ENCODE measurements around the gene DDX43.
"Not testable (repeated sequence)": the region's sequence is repeated elsewhere in the genome, so short reads cannot be mapped to it uniquely, and the experiment has no call there.

Gene DDX43

GRCh38 chr6:73389854-73390253 lies 4.8 kb upstream of the DDX43 start:
- no peak for DNase-seq

- DNase-seq = peak; percentile 3
These were observed 3.0 kb upstream of the DDX43 start for GRCh38 chr6:73391675-73392074.

GRCh38 chr6:73392188-73392587 lies 2.4 kb upstream of the DDX43 start:
- DNase-seq = not testable (repeated sequence)

- DNase-seq = no peak
These were observed 1.4 kb upstream of the DDX43 start for GRCh38 chr6:73393278-73393677.

- no peak for DNase-seq
These were observed 1.2 kb downstream of the DDX43 start for GRCh38 chr6:73395875-73396274.

- DNase-seq = no peak
These were observed 6.0 kb downstream of the DDX43 start for GRCh38 chr6:73400656-73401055.

GRCh38 chr6:73409395-73409794 lies 14.8 kb downstream of the DDX43 start:
- DNase-seq = no peak

GRCh38 chr6:73413102-73413501 lies 18.5 kb downstream of the DDX43 start:
- no peak for DNase-seq

GRCh38 chr6:73418081-73418741 lies 23.6 kb downstream of the DDX43 start:
- DNase-seq = no peak

GRCh38 chr6:73421534-73421933 lies 26.9 kb downstream of the DDX43 start:
- DNase-seq = no peak

- DNase-seq = no peak
These were observed 40.6 kb downstream of the DDX43 start for GRCh38 chr6:73435236-73435635.

GRCh38 chr6:73443555-73443954 lies 48.9 kb downstream of the DDX43 start:
- no peak for DNase-seq

GRCh38 chr6:73451223-73452106 lies 56.8 kb downstream of the DDX43 start:
- DNase-seq = peak; percentile 66

- peak; percentile 74 for DNase-seq
These were observed 57.5 kb downstream of the DDX43 start, which contains the start of gene CGAS for GRCh38 chr6:73452107-73452461. CGAS (minus strand) TSS chr6:73452297; CDS start chr6:73452181, 116 bp downstream.

GRCh38 chr6:73455865-73456629 lies 61.4 kb downstream of the DDX43 start:
- no peak for DNase-seq

GRCh38 chr6:73459474-73459873 lies 64.8 kb downstream of the DDX43 start:
- DNase-seq = not testable (repeated sequence)

- DNase-seq = no peak
These were observed 65.4 kb downstream of the DDX43 start for GRCh38 chr6:73460056-73460455.

- peak; percentile 85 for DNase-seq
These were observed 67.1 kb downstream of the DDX43 start, which contains the start of gene MTO1 for GRCh38 chr6:73461537-73462350. MTO1 (plus strand) TSS chr6:73461737; CDS start chr6:73461855, 118 bp downstream.
